HG03457 (cell line): ENCODE measurements around the gene NFE2.
"Not testable (repeated sequence)": the region's sequence is repeated elsewhere in the genome, so short reads cannot be mapped to it uniquely, and the experiment has no call there.

ENCODE experiments used
- ATAC-seq: cut with Tn5 transposase; IDR thresholded peaks from one replicate; pipeline ENCODE4 v1.9.1; 2021; ENCODE audit warnings: moderate number of reproducible peaks; ENCODE audit not compliant: unreplicated experiment

NFE2 gene

GRCh38 chr12:54300732-54301427 is at the start of gene NFE2:
TSS of gene NFE2 (minus strand) at chr12:54301015. CDS start at chr12:54295248, 5,767 bp downstream.
- no peak for ATAC-seq

DNA sequence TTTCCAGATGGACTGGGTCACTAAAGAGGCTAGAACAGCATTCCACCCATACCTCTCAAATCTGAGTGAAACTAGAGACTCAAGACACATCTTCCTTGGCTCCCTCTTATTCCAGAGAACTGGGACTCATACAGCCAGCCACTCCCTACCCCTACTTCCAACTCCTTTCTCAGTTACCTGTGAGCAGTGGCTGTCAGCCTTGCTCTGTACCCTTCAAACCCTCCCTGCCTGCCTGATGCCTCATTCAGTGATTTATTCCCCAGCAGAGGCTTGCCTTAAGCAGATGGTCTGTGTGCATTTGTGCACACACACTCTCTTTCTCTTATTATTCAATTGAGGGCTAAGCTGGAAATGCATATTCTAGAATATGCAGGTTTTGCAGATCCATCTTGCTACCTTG is 48.9 kb upstream of the NFE2 start:
- ATAC-seq = no peak

- ATAC-seq = no peak
Measured at GRCh38 chr12:54349036-54349435, 48.2 kb upstream of the NFE2 start.

DNA sequence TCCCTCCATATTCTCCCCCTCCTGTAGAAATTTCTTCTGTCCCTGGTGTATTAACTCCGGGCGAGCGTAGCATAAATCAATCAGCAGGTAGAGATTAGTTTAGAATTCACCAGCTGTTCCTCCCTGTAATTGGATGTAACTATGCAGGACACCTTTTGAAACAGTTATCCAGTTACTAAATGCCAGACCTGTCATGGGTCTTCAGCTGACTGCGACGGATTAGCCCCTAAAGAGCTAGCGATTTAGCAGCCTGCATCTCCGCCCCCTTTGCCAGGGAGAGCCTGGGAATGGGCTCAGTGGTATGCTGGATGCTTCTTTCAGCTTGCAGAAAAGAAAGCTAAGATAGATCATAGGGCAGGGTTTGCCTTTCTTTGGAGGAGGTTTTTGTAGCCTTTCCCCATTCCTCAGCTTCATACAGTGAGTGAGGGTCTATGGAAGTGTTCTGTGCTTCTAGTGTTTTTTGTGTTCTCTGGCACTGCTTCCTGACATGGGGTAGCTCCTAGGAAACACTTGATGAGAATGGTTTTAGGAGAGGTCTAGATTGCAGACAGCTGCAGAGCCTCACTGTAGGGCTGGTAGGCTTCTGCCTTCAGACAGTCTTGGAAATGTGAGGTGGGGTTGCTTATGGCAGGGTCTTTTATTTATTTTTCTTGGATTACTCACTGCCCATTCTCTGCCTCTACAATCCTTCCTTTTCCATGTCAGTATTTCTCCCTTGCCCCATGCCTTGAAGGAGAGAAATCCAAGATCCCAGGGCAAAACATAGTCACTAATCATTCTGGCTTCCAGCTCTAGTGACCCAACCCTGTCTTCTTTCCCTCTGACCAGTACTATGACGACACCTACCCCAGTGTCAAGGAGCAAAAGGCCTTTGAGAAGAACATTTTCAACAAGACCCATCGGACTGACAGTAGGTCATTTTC is 40.8 kb upstream of the NFE2 start:
- ATAC-seq = no peak

- no peak for ATAC-seq
Measured at GRCh38 chr12:54340846-54341245, 40.0 kb upstream of the NFE2 start.

GRCh38 chr12:54338698-54339296 is 38.0 kb upstream of the NFE2 start:
- ATAC-seq = no peak

GRCh38 chr12:54337854-54338650 is 37.2 kb upstream of the NFE2 start:
- ATAC-seq = no peak

DNA sequence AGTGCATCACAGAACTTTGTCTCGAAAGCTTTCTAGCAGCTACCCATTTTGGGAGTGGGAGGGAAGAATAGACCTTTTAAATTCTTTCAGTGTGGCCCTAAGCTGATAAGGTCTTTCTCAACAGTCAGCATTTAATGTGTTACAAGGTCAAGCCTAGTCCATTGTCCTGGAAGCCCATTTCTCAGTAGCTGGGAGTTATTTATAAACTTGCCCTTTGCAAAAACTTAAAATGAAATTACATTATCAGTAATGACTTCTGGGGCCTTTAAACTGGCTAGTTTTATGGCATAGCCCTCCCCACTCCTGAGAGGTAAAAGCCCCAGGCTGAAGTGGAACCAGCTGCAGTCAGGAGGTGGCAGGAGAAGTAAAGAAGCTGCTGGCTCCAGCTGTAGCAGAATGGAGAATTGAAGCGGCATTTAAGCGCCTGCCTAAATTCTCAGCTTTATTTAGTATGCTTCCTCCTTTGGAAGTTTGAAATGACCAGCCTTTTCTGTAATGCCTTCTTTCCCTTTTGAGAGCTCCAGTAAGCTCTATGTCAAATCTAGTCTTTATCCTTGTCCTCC is 36.5 kb upstream of the NFE2 start:
- ATAC-seq = no peak

- ATAC-seq = no peak
Measured at GRCh38 chr12:54333420-54334034, 32.7 kb upstream of the NFE2 start.

DNA sequence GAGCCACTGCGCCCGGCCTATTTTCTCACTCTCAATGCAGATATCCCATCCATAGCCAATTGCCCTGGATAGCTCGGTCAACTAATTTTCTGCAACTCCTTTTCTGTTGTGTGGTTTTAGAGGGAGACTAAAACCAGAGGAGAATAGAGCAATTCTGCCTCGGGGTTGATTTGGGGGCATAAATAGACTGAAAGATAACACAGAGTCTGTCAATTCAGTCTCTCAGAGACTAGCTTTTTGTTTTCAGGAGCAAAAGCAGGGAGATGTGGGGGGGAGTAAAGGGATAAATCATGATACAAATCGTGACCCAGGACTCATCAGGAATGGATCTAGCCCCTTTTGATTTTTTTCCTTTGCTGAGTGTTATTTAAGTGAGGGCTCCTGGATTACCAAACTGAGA is 30.6 kb upstream of the NFE2 start:
- no peak for ATAC-seq

GRCh38 chr12:54330442-54330841 is 29.6 kb upstream of the NFE2 start:
- no peak for ATAC-seq

GRCh38 chr12:54329759-54330158 is 28.9 kb upstream of the NFE2 start:
- ATAC-seq = no peak

DNA sequence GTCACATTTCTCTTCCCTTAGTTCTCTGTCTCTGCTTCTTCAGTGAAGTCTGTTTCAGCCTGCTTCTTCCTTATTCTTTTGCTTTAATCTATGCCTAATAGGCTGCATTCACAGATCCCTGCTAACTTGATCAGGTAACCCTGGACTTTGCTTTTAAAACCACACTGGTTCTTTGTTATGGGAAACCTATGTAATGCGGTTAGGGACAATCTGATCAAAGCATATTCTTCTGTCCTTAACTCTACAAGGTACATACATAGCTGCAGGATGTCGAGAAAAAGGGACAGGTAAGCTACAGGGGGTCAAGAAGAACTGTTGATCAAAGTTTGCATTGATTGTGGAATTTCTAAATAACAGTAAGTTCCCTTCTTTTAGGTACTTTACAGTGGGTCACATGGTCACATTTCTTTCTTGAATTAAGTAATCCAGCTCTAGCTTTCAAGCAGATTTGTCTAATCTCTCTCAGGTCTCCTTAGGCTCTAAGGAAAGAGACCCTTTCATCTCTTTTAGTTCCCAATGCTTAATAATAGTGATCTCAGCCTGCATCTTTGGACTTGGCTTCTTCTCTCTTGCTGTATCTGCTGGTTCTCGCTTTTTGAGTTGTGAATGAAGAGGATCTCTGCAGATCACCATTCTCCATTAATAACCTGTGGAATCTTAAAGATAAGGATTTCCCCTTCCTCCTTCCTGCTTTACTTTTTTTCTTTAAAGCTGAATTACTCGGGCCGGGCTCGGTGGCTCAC is 28.0 kb upstream of the NFE2 start:
- ATAC-seq = no peak

- not testable (repeated sequence) for ATAC-seq
Measured at GRCh38 chr12:54325442-54326109, 24.8 kb upstream of the NFE2 start.

GRCh38 chr12:54324617-54325441 is 24.0 kb upstream of the NFE2 start, which contains the start of gene COPZ1:
TSS of gene COPZ1 (plus strand) at chr12:54325131. CDS start at chr12:54325164, 33 bp downstream.
- peak; percentile 98 for ATAC-seq

DNA sequence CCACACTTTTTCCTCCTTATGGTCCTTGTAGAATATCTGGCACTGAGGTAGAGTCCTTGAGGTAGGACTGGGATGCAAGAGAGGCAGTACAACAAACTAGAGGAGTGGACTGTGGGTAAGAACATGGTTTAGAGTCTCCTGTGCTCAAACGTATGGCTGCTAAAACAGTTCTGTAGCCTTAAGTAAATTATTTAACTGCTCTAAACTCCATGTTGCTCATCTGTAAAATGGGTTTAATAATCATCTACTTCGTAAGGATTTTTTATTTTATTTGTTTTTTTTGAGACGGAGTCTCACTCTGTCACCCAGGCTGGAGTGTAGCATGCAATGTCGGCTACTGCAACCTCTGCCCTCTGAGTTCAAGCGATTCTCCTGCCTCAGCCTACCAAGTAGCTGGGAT is 20.5 kb upstream of the NFE2 start:
- no peak for ATAC-seq

- not testable (repeated sequence) for ATAC-seq
Measured at GRCh38 chr12:54312309-54312708, 11.5 kb upstream of the NFE2 start.

DNA sequence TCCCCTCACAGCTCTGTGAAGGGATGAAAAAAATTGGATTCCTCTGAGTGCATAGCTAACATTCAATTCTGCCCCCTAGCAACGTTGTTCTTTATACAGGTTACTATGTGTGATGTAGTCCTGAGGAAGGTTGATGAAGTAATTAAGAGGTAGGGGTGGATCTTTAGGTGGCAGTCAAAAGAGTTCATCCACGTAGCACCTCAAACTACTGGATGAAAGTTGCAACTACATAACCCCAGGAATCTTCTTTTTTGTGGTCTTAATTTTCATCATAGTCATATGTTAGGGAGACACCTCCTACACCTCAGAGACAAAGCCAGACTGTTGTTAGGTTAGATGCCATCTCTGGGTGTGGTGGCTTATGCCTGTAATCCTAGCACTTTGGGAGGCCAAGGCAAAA is 10.2 kb upstream of the NFE2 start:
- no peak for ATAC-seq
